ENCODE results near the gene IMMP2L. TPM values are rescaled to one million over a fixed set of nuclear protein-coding genes. Genes with fewer than 3 reads are reported as not detected.
A peak's percentile ranks its signal among the peaks of the same experiment; 100 is the strongest.

Gene IMMP2L
- total and polyA plus RNA-seq, 2 of the 13 experiments (the other 11 are each of a cell fraction or from before 2014, with no cell fraction given): 7.8 to 16.9 TPM

- TF ChIP-seq ZNF800 (CRISPR knock-in tag; IDR thresholded peaks at IDR 0.05) (peak; percentile 85), ZEB1 (IDR thresholded peaks at IDR 0.05; ENCODE audit: insufficient replicate concordance, low read depth) (no peak), ZNF713 (CRISPR knock-in tag; IDR thresholded peaks at IDR 0.05) (no peak), POLR2G (IDR thresholded peaks at IDR 0.05; ENCODE audit: low read depth, low read length) (no peak; the same call in 1 of the 2 replicates), SP4 (CRISPR knock-in tag; IDR thresholded peaks at IDR 0.05) (peak; percentile 92), ZNF749 (CRISPR knock-in tag; IDR thresholded peaks at IDR 0.05; ENCODE audit: borderline replicate concordance) (no peak), ISX (CRISPR knock-in tag; conservative IDR thresholded peaks at IDR 0.05) (no peak), ZNF614 (CRISPR knock-in tag; IDR thresholded peaks at IDR 0.05; ENCODE audit: borderline replicate concordance) (no peak), ZNF407 (CRISPR knock-in tag; IDR thresholded peaks at IDR 0.05; ENCODE audit: not compliant biosample characterization) (no peak), DR1 (CRISPR knock-in tag; IDR thresholded peaks at IDR 0.05) (no peak), CC2D1A (CRISPR knock-in tag; IDR thresholded peaks at IDR 0.05) (no peak)
Observed at GRCh38 chr7:111561904-111562732, at the start of gene IMMP2L (continued).

Measured in HepG2 (cell line).